MM.1S (cell line): ENCODE results near the gene KIZ.

Experiments used
- EZH2phosphoT487 ChIP-seq: fragments of 300-600 bp; sonication (generic); IDR thresholded peaks from 2 replicates; pipeline ENCODE4 v1.6.1; 2018; ENCODE audit warnings: antibody characterized with exemption, low read length
- TF ChIP-seq, protein P1 (sequence below): fragments of 300-600 bp; sonication (generic); IDR thresholded peaks from 2 replicates; pipeline ENCODE4 v1.5.1; 2016; ENCODE audit warnings: antibody characterized with exemption, low read length, mixed read lengths

DNA sequence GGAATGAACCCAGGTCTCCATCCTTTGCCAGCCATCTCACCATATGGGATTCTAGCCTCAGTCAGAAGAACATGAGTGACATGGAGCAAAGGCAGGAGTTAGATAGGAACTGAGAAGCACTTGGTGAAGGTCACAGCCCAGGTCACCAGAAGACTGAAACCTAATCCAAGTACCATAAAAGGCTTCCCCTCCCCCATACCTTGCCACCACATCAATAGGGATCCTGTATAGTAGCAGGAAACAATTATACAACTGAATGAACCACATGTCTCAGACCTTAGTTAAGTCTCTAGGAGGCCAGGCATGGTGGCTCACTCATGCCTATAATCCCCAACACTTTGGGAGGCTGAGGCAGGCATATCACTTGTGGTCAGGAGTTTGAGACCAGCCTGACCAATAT, 49.6 kb downstream of the KIZ start:
- TF ChIP-seq, protein P1, sequence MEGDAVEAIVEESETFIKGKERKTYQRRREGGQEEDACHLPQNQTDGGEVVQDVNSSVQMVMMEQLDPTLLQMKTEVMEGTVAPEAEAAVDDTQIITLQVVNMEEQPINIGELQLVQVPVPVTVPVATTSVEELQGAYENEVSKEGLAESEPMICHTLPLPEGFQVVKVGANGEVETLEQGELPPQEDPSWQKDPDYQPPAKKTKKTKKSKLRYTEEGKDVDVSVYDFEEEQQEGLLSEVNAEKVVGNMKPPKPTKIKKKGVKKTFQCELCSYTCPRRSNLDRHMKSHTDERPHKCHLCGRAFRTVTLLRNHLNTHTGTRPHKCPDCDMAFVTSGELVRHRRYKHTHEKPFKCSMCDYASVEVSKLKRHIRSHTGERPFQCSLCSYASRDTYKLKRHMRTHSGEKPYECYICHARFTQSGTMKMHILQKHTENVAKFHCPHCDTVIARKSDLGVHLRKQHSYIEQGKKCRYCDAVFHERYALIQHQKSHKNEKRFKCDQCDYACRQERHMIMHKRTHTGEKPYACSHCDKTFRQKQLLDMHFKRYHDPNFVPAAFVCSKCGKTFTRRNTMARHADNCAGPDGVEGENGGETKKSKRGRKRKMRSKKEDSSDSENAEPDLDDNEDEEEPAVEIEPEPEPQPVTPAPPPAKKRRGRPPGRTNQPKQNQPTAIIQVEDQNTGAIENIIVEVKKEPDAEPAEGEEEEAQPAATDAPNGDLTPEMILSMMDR, result no peak
- no peak for TF ChIP-seq EZH2phosphoT487
